ENCODE measurements around the gene PGP. TPM values are rescaled to one million over a fixed set of nuclear protein-coding genes. Genes with fewer than 3 reads are reported as not detected.

The PGP gene
- total RNA-seq, 4 donors from 2014 or later, result 8.1 to 10.4 (median 9.6) TPM

DNA sequence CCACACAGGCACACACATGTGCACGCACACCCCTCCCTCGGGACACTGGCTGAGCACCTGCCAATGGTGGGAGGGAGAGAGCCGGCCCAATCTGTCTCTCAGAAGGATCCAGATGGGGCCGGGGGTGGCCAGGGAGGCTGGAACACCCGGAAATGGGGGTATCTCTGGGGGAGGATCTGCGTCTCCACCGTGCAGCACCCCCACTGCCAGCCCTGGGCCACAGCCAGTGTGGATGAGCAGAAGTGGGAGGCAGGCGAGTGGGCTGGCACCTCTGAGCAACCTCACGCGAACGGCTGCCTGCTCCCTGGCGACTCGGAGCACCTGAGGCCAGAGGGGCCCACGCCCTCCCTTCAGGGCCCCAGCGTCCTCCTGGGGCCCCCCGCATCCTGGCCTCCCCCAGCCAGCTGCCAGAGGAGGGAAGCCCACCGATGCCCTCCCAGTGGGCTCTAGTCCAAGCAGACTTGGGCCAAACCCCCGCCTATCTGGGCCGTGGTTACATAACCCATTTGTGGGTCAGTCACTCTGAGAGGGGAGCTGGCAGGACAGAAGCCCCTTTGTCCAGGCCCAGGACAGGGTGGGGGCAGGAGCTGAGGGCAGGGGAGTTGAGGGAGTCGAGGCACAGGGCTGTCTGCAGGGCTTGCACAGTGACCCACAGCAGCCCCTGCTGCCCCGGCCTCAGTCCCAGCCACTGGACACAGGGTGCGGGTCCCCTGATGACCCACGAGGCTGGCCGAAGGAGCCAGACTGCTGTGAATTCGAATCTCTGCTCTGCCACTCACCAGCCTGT is 23.8 kb downstream of the PGP start:
- DNase-seq (ENCODE audit: low spot score) (no peak), ATAC-seq (ENCODE audit: low FRiP score) (no peak)
- TF ChIP-seq, protein P1, sequence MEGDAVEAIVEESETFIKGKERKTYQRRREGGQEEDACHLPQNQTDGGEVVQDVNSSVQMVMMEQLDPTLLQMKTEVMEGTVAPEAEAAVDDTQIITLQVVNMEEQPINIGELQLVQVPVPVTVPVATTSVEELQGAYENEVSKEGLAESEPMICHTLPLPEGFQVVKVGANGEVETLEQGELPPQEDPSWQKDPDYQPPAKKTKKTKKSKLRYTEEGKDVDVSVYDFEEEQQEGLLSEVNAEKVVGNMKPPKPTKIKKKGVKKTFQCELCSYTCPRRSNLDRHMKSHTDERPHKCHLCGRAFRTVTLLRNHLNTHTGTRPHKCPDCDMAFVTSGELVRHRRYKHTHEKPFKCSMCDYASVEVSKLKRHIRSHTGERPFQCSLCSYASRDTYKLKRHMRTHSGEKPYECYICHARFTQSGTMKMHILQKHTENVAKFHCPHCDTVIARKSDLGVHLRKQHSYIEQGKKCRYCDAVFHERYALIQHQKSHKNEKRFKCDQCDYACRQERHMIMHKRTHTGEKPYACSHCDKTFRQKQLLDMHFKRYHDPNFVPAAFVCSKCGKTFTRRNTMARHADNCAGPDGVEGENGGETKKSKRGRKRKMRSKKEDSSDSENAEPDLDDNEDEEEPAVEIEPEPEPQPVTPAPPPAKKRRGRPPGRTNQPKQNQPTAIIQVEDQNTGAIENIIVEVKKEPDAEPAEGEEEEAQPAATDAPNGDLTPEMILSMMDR (IDR thresholded peaks at IDR 0.05), result no peak

DNA sequence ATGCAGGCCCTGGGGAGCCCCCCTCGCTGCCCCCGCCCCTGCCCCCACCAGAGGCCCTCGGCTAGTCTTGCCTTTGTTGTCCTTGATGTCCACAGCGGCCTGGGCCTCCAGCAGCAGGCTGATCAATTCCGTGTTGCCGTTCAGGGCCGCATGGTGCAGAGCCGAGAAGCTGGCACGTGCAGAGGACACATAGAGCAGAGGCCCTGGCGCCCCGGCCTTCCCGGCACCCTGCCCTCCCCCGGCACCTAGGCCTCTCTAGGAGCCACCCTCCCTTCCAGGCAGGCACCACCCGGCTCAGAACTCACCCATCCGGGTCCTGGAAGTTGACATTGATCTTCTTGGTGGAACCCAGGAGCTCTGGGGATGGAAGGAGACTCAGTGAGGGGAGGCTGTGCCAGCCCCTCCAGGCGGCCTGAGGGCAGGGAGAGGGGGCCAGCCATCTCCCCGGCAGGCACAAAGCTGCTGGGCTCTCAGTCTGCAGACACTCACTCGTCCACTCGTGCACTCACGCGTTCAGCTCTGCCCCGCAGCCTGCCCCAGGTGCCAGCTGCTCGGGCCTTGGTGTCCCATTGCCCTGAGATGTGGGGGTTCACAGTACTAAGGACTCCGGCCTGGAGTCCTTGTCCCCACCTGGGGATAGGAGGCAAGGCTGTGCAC is 24.5 kb downstream of the PGP start:
- no peak for DNase-seq (ENCODE audit: low spot score)
- TF ChIP-seq, protein P1 (IDR thresholded peaks at IDR 0.05), result no peak
- no peak for ATAC-seq (ENCODE audit: low FRiP score)

DNA sequence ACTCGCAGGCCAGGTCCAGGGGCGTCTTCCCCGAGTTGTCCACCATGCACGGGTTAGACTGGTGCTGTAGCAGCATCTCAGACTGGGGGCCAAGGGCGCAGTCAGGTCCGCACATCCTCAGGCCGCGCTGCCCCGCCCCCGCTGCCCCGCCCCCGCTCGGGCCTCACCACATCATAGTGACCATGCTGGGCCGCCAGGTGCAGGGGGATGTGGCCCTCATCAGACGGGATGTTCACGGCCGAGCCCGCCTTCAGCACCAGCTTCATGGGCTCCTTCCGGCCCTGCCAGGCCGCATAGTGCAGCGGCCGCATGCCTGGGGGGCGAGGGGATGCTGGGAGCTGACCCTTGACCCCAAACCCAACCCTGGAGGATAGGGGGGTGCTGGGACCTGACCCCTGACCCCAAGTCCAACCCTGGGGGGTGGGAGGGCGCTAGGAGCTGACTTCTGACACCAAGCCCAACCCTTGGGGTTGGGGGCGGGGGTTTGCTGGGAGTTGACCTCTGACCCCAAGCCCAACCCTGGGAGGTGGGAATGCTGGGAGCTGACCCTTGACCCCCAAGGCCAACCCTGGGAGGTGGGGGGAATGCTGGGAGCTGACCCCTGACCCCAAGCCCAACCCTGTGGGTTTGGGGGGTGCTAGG is 25.3 kb downstream of the PGP start:
- TF ChIP-seq, protein P1 (IDR thresholded peaks at IDR 0.05), result no peak
- ATAC-seq (ENCODE audit: low FRiP score) (no peak), DNase-seq (ENCODE audit: low spot score) (no peak)

DNA sequence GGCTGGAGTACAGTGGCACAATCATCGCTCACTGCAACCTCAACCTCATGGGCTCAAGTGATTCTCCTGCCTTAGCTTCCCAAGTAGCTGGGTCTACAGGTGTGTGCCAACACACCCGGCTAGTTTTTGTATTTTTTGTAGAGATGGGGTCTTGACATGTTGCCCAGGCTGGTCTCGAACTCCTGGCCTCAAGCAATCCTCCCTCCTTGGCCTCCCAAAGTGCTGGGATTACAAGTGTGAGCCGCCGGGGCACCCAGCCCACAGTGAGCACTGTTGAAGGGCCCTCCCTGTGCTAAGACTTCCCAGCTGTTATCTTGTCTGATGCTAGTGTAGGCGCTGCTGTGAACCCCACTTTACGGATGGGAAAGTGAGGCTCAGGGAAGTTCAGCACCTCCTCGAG is 26.2 kb downstream of the PGP start:
- ATAC-seq (ENCODE audit: low FRiP score) (no peak), DNase-seq (ENCODE audit: low spot score) (no peak)
- TF ChIP-seq, protein P1 (IDR thresholded peaks at IDR 0.05), result no peak

GRCh38 chr16:2187212-2187611 is 27.4 kb downstream of the PGP start:
- DNase-seq (ENCODE audit: low spot score), result no peak
- ATAC-seq (ENCODE audit: low FRiP score), result no peak
- TF ChIP-seq, protein P1 (IDR thresholded peaks at IDR 0.05), result no peak

DNA sequence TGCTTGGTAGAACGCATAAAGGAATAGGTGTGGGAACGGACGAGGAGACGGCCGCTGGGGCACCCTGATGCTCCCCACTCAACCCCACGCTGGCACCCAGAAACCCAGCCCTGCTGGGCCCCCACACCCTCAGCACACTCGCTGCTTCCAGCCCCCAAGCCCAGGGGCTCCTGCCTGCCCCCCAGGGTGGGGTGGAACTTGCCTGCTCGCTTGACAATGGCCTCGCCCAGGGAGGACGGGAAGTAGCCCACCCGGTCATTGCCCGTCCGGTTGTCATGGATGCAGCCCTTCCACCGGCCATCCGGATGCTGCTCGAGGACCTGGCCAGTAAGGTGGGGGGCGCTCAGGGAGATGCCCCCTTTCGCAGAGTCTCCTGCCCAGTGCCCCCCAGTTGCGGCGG is 28.1 kb downstream of the PGP start:
- DNase-seq (ENCODE audit: low spot score), result no peak
- ATAC-seq (ENCODE audit: low FRiP score), result no peak
- TF ChIP-seq, protein P1 (IDR thresholded peaks at IDR 0.05), result no peak

All from omental fat pad (tissue), 4 donors.